Measurements from ENCODE around the gene RTF2. TPM values are rescaled to one million over a fixed set of nuclear protein-coding genes. Genes with fewer than 3 reads are reported as not detected.
A peak's percentile ranks its signal among the peaks of the same experiment; 100 is the strongest.

Gene RTF2
- total and polyA plus RNA-seq, 2 of the 13 experiments (the other 11 are each of a cell fraction or from before 2014, with no cell fraction given), result 81.8 to 142 TPM

DNA sequence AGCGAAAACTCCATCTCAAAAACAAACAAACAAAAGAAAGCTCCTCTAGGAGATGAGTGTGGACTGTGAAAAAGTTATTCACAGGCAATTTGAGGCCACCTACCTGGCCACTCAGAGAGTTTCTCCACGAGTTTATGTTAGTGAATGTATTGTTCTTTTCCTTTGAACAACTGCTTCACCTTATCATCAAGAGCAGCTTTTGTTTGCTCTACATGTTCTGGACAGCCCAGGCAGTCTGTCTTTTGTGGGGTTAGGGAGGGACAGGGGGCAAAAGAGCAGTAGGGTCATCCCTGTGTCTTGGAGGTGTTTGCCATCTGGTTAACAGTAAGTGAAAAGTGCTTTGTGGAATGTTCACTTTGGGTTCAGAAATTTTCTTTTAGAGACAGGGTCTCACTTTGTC lies 48.4 kb upstream of the RTF2 start (continued):
- TF ChIP-seq ATF2 (CRISPR knock-in tag; IDR thresholded peaks at IDR 0.05), result no peak

DNA sequence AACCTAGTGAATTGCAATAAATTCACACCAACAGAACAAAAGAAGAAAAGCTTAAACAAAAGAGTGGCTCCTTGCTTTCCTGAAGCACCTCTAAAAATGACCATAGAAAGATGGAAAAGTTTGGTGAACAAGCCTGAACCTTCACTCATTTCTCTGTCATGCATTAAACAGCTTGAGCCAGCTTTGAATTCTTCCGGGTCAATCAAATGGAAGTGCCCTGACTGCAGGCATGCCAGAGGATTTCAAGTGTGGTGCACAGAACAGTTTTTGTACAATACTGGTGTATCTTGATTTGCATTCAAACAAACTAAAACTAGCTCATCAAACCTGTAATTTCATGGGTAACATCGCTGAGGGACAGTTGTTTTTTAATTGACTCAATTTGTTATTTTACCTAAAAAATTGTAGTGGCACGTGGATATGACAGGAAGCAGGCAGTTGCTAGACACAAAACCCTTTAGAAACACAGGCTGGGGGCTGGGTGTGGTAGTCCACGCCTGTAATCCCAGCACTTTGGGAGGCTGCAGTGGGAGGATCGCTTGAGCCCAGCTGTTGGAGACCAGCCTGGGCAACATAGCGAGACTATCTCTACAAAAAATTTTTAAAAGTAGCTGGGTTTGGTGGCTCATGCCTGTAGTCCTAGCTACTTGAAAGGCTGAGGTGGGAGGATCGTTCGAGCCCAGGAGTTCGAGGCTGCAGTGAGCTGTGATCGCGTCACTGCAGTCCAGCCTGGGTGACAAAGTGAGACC lies 47.3 kb upstream of the RTF2 start:
- CTCF ChIA-PET (ENCODE audit: low intra/inter-chr PET ratio, low total read pairs), result no interaction called here
- in situ Hi-C loops (cut with HindIII; ENCODE audit: extremely low pct_ligation_motif_present, low pct_unique_long_range_greater_than_20kb) (no loop called here), intact Hi-C loops (cut with micrococcal nuclease; ENCODE audit: unreplicated experiment) (no loop called here)
- no peak overlapping the region for H3K27ac ChIP-seq (ENCODE audit: extremely low read length, insufficient read depth, low read length)
- no peak overlapping the region for H2AFZ ChIP-seq (ENCODE audit: low read length)
- H3K36me3 ChIP-seq (replicated peaks in 1 of 2; ENCODE audit: control insufficient read depth in 1 of 2, insufficient read depth in 2 of 2, low read length in 2 of 2), result no peaks in the 10 kb centered on the region
- DNase-seq (ENCODE audit: low spot score) (no peak), ATAC-seq (no peak), FAIRE-seq (no peak)
- no peaks in the 10 kb centered on the region for H3K27me3 ChIP-seq (ENCODE audit: control insufficient read depth in 1 of 2, insufficient read depth in 2 of 2, low read length in 2 of 2)
- 83% methylated on average over 11 of the region's 11 CpGs for WGBS (ENCODE audit: low lambda C conversion rate)
- no peak overlapping the region for H3K4me2 ChIP-seq (ENCODE audit: low read depth, low read length)
- H3K4me3 ChIP-seq (replicated peaks in 1 of 3; ENCODE audit: insufficient read depth in 1 of 3, low read depth in 2 of 3, low read length in 3 of 3), result no peak overlapping the region
- H3K9ac ChIP-seq (ENCODE audit: insufficient read depth, low read depth, low read length), result no peak overlapping the region
- H3K9me3 ChIP-seq (ENCODE audit: low read length), result no peaks in the 10 kb centered on the region
- TF ChIP-seq MIER3 (CRISPR knock-in tag; IDR thresholded peaks at IDR 0.05; ENCODE audit: borderline replicate concordance) (no peak), ZNF768 (CRISPR knock-in tag; IDR thresholded peaks at IDR 0.05) (peak; percentile 10; the same call in 1 of the 2 replicates), THAP8 (CRISPR knock-in tag; IDR thresholded peaks at IDR 0.05; ENCODE audit: borderline replicate concordance) (no peak)
- TF ChIP-seq, protein P1, sequence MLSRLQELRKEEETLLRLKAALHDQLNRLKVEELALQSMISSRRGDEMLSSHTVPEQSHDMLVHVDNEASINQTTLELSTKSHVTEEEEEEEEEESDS (CRISPR knock-in tag; IDR thresholded peaks at IDR 0.05; ENCODE audit: borderline replicate concordance), result no peak
- H3K4me1 ChIP-seq (ENCODE audit: insufficient read depth, low read length), result peaks cover 66% of the 10 kb centered on the region
- H3K79me2 ChIP-seq (ENCODE audit: insufficient read depth, low read length), result no peaks in the 10 kb centered on the region
- BruUV-seq (replicated peaks), result no TSS peak
- H4K20me1 ChIP-seq (ENCODE audit: insufficient read depth, low read length), result no peaks in the 10 kb centered on the region
- POLR2A ChIA-PET, result interaction anchor here (1.7 to 3.0 kb wide), 2 partner anchors 9 to 25 kb away, joined by 5 to 7 read pairs; partner anchors contain the start of gene CASS4
